Tibial nerve (tissue), 4 donors: Measurements from ENCODE around the gene KLC4. TPM values are rescaled to one million over a fixed set of nuclear protein-coding genes. Genes with fewer than 3 reads are reported as not detected.

Experiments
- DNase-seq, 2 donors: peaks; one replicate each; pipeline ENCODE4 v3.0.0-alpha.2; 2019; ENCODE audit warnings: low spot score in 2 of 2
- H3K27ac ChIP-seq, 4 donors: fragments of 200-600 bp; sonication (generic) in 3 of 4; one replicate each; pipeline ENCODE4 v1.5.1; 2017 to 2019; ENCODE audit warnings: mild to moderate bottlenecking in 1 of 4
- H3K27me3 ChIP-seq, 2 donors: fragments of 200-600 bp; sonication (generic) in 1 of 2; one replicate each; pipeline versions ENCODE4 v1.5.1 to v1.6.0; 2017 to 2019
- H3K36me3 ChIP-seq, 3 donors: fragments of 200-600 bp; sonication (generic); one replicate each; pipeline ENCODE4 v1.5.1; 2018 to 2019
- H3K4me1 ChIP-seq, 4 donors: fragments of 200-600 bp; sonication (generic) in 3 of 4; one replicate each; pipeline ENCODE4 v1.5.1; 2017 to 2019
- H3K4me3 ChIP-seq, 4 donors: fragments of 200-600 bp; sonication (generic) in 3 of 4; one replicate each; pipeline ENCODE4 v1.5.1; 2017 to 2019; ENCODE audit warnings: mild to moderate bottlenecking in 1 of 4, moderate library complexity in 1 of 4
- H3K9me3 ChIP-seq, 4 donors: fragments of 200-600 bp; sonication (generic) in 3 of 4; one replicate each; pipeline ENCODE4 v1.5.1; 2017 to 2019
- CTCF ChIP-seq, 5 experiments: fragments of 200-600 bp in 3 of 5; fragments of 450-650 bp in 2 of 5; sonication (generic) in 3 of 5; IDR thresholded peaks; one replicate each; pipeline ENCODE4 v1.5.1; 2016 to 2019; ENCODE audit warnings: antibody characterized with exemption in 5 of 5, mild to moderate bottlenecking in 3 of 5, moderate library complexity in 2 of 5
- EP300 ChIP-seq, 2 donors: sonication (generic); formaldehyde crosslinking; IDR thresholded peaks; one replicate each; pipeline ENCODE4 v1.6.1; 2017; ENCODE audit warnings: antibody characterized with exemption in 2 of 2, mild to moderate bottlenecking in 1 of 2
- POLR2A ChIP-seq, 2 donors: fragments of 450-650 bp; IDR thresholded peaks; one replicate each; pipeline ENCODE4 v1.6.1; 2017; ENCODE audit warnings: antibody characterized with exemption in 2 of 2, mild to moderate bottlenecking in 2 of 2, moderate library complexity in 2 of 2
- WGBS, 2 donors: methylation state at CpG; one replicate each; pipeline ENCODE4 v1.1.5; 2018; 5-methylcytosine and 5-hydroxymethylcytosine counted together
- total RNA-seq, 4 donors: library from RNA; depleted of rRNA; stranded (reverse); fragments of >200 nt; gene quantifications; one replicate each; pipeline ENCODE4 v1.1.0, GENCODE V29; 2016

The KLC4 gene
- total RNA-seq, 4 donors from 2014 or later = 21.6 to 32.9 (median 23.8) TPM

- H3K9me3 ChIP-seq = no peaks in the 10 kb centered on the region
- peak within 1 kb of the TSS; percentile 69 to 79 (median 74) for H3K4me3 ChIP-seq
- peak; percentile 86 to 87 for DNase-seq
- no peaks in the 10 kb centered on the region for H3K27me3 ChIP-seq
- 1 to 2% methylated on average over 26 to 39 of the region's 45 CpGs for WGBS, 2 donors
- TF ChIP-seq CTCF (IDR thresholded peaks at IDR 0.05) (peak in 1 of 5 experiments; percentile 24), EP300 (IDR thresholded peaks at IDR 0.05) (peak; percentile 77 to 91), POLR2A (IDR thresholded peaks at IDR 0.05) (peak; percentile 74 to 77)
- peaks cover 0 to 59% (median 0%) of the 10 kb centered on the region in 3 donors for H3K36me3 ChIP-seq
- H3K4me1 ChIP-seq = peaks cover 0 to 54% (median 22%) of the 10 kb centered on the region in 4 donors
- peak within 1 kb of the TSS; percentile 82 to 95 (median 94) for H3K27ac ChIP-seq
These were observed 5.8 kb upstream of the KLC4 start, which contains the start of gene CUL7 for GRCh38 chr6:43053545-43054205. Gene CUL7, minus strand, starts transcription at chr6:43053851. Its CDS starts 1,063 bp downstream, at chr6:43052788.

DNA sequence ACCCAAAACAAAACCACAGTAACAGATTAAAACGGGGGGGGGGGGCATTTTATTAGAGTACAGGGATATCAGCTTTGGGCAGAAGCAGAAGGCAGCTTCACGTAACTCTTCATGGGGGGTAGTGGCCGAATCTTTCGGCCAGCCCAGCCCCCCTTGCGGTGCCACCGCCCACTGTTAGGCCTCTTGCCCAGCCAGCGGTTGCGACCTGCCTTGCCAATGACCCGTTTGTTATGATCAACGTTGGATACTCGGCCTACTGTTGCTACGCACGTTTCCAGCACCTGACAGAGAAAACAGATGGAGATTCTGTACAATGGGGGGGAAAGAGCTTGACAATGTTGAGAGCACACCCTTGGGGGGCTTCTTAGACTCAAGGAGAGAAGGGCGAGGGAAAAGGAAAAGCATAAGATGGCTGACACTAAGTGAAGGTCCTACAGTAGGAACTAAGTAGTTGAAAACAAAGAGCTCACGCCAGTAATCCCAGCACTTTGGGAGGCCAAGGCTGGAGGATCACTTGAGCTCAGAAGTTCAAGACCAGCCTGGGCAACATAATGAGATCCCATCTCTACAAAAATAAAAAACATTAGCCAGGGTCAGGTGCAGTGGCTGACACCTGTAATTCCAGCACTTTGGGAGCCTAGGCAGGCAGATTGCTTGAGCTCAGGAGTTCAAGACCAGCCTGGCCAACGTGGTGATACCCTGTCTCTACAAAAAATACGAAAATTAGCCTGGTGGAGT, 5.1 kb upstream of the KLC4 start:
- Histone ChIP-seq H3K9me3 (no peaks in the 10 kb centered on the region), H3K4me1 (peaks cover 0 to 55% (median 23%) of the 10 kb centered on the region in 4 donors), H3K27me3 (no peaks in the 10 kb centered on the region), H3K27ac (peak overlapping the region; percentile 82 to 95 (median 94)), H3K36me3 (peaks cover 0 to 52% (median 0%) of the 10 kb centered on the region in 3 donors), H3K4me3 (peak overlapping the region; percentile 69 to 79 (median 74))
- WGBS, 2 donors = 50 to 59% methylated on average over 17 of the region's 17 CpGs
- TF ChIP-seq POLR2A (IDR thresholded peaks at IDR 0.05) (no peak), CTCF (IDR thresholded peaks at IDR 0.05) (no peak), EP300 (IDR thresholded peaks at IDR 0.05) (no peak)
- no peak for DNase-seq

GRCh38 chr6:43055966-43056365, 3.5 kb upstream of the KLC4 start:
- Histone ChIP-seq H3K4me1 (peaks cover 0 to 61% (median 35%) of the 10 kb centered on the region in 4 donors), H3K27me3 (no peaks in the 10 kb centered on the region), H3K4me3 (no peak overlapping the region), H3K27ac (no peak overlapping the region), H3K36me3 (peaks cover 0 to 36% (median 0%) of the 10 kb centered on the region in 3 donors), H3K9me3 (no peaks in the 10 kb centered on the region)
- 82 to 83% methylated on average over 7 to 8 of the region's 8 CpGs for WGBS, 2 donors
- DNase-seq = no peak
- TF ChIP-seq CTCF (IDR thresholded peaks at IDR 0.05) (no peak), EP300 (IDR thresholded peaks at IDR 0.05) (no peak), POLR2A (IDR thresholded peaks at IDR 0.05) (no peak)

DNA sequence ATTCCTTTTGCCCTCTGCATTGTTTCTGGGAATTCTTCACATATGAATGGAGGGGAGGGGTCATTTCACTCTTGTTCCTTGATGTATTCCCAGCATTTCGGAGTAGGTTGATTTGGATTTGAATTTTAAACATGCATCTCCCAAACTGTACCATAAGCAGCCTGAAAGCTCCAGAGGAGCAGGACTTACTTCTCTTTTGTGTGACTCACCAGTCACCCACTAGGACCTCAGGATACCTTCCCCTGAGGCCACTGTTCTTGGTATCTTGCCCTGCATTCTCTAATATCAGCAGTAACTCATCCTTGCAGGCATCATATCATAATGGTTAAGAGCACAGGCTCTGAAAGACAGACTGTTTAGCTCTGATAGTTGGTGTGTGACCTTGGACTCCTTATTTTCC, 900 bp upstream of the KLC4 start:
- H3K36me3 ChIP-seq = peaks cover 0 to 50% (median 0%) of the 10 kb centered on the region in 3 donors
- peak overlapping the region; percentile 54 to 97 (median 68) for H3K4me3 ChIP-seq
- 73 to 74% methylated on average over 1 of the region's 1 CpG for WGBS, 2 donors
- DNase-seq = no peak
- no peaks in the 10 kb centered on the region for H3K9me3 ChIP-seq
- TF ChIP-seq POLR2A (IDR thresholded peaks at IDR 0.05) (no peak), EP300 (IDR thresholded peaks at IDR 0.05) (no peak), CTCF (IDR thresholded peaks at IDR 0.05) (no peak)
- H3K27ac ChIP-seq = peak overlapping the region; percentile 75 to 95 (median 90)
- peaks cover 0 to 47% (median 32%) of the 10 kb centered on the region in 4 donors for H3K4me1 ChIP-seq
- no peaks in the 10 kb centered on the region for H3K27me3 ChIP-seq
